Measurements from ENCODE around the gene NFIB. TPM values are rescaled to one million over a fixed set of nuclear protein-coding genes. Genes with fewer than 3 reads are reported as not detected.
A peak's percentile ranks its signal among the peaks of the same experiment; 100 is the strongest.

The NFIB gene
- total RNA-seq, 1 donor from 2014 or later: 99.9 TPM

DNA sequence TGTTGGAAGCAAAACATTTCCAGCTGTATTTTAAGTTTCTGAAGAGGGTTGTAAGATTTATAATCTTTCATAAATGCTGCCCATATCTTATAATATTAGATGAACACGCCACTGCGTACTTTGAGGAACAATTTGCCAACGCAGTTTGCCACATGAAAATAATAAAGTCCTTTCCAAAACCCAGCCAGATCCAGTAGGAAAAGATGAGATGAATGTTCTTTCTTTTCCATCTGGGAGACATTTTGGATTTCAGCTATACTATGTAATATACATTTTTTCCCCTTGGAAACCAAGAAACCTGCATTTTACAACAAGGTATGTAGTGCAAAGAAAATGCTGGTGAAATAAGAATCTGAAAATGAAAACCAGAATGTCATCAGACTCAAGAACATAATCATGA is 125.4 kb downstream of the NFIB start:
- no peaks in the 10 kb centered on the region for H3K36me3 ChIP-seq
- H3K27me3 ChIP-seq: no peaks in the 10 kb centered on the region
- no peak overlapping the region for H3K27ac ChIP-seq
- TF ChIP-seq, protein P1, sequence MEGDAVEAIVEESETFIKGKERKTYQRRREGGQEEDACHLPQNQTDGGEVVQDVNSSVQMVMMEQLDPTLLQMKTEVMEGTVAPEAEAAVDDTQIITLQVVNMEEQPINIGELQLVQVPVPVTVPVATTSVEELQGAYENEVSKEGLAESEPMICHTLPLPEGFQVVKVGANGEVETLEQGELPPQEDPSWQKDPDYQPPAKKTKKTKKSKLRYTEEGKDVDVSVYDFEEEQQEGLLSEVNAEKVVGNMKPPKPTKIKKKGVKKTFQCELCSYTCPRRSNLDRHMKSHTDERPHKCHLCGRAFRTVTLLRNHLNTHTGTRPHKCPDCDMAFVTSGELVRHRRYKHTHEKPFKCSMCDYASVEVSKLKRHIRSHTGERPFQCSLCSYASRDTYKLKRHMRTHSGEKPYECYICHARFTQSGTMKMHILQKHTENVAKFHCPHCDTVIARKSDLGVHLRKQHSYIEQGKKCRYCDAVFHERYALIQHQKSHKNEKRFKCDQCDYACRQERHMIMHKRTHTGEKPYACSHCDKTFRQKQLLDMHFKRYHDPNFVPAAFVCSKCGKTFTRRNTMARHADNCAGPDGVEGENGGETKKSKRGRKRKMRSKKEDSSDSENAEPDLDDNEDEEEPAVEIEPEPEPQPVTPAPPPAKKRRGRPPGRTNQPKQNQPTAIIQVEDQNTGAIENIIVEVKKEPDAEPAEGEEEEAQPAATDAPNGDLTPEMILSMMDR (IDR thresholded peaks at IDR 0.05): no peak
- H3K9me3 ChIP-seq: no peaks in the 10 kb centered on the region
- H3K4me1 ChIP-seq: peaks cover 0 to 12% of the 10 kb centered on the region in 2 donors
- no peak overlapping the region for H3K4me3 ChIP-seq
- no peak for DNase-seq (ENCODE audit: low spot score in 2 of 2)
- intact Hi-C loops (cut with DNase I): no loop called here

DNA sequence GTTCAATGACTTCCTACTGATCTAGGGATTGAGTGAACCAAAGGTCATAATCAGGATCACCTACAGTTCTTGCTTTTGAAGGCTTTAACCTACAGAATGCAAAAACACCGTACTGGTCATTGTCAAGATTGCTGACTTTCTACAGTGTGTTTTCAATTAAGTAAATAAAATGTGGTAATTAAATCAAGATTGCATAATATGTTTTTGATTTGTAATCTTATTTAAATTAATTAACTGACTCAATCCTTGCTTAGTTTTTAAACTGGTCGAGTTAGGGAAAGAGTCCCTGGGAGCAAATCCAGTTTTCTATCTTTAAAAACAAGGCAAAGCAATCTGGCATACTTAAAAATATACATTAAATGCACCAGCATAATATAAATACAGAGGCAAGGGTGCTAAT is 125.9 kb downstream of the NFIB start:
- Histone ChIP-seq H3K9me3 (no peaks in the 10 kb centered on the region), H3K27ac (no peak overlapping the region), H3K36me3 (no peaks in the 10 kb centered on the region), H3K27me3 (no peaks in the 10 kb centered on the region), H3K4me1 (peaks cover 0 to 12% of the 10 kb centered on the region in 2 donors), H3K4me3 (no peak overlapping the region)
- TF ChIP-seq, protein P1 (IDR thresholded peaks at IDR 0.05): no peak
- intact Hi-C loops (cut with DNase I): no loop called here
- DNase-seq (ENCODE audit: low spot score in 2 of 2): no peak

DNA sequence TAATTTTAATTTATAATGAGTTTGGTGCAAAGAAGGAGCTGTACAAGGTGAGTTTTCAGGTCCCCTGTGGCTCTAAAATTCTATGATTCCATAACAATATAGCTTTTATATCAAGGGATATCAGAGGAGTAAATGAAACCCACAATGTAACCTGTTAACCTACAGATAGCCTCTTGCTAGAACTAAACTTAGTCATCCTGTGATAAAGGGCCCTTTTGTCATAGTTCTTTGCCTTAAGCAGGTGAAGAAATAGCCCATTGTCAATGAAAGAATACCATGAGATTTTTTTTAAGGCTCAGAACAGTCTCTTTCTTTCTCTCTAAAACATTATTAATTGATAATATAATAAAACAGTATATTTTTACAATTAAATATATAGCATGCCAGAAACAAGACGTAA is 127.8 kb downstream of the NFIB start:
- TF ChIP-seq, protein P1 (IDR thresholded peaks at IDR 0.05): no peak
- Histone ChIP-seq H3K4me3 (no peak overlapping the region), H3K4me1 (peaks cover 0 to 19% of the 10 kb centered on the region in 2 donors), H3K9me3 (no peaks in the 10 kb centered on the region), H3K36me3 (no peaks in the 10 kb centered on the region), H3K27me3 (no peaks in the 10 kb centered on the region), H3K27ac (no peak overlapping the region)
- no peak for DNase-seq (ENCODE audit: low spot score in 2 of 2)
- intact Hi-C loops (cut with DNase I): no loop called here

DNA sequence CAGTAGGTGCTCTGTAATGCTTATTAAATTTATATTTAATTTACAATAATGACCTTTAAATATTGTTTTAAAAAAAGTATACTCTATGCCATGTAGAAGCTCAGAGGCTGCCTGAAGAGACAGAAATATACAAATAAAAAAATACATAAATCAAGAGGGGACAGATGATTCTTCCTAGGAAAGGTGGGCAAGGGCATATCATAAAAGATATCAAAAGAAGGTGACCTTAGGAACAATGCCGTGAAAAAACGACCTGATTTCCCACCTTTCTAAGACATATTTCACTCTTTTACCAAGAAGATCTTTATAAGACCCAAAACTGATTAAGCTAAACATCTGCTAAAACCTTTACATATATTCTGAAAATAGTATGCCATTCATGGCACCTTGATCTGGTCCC is 128.9 kb downstream of the NFIB start:
- H3K36me3 ChIP-seq: no peaks in the 10 kb centered on the region
- no peaks in the 10 kb centered on the region for H3K27me3 ChIP-seq
- no peaks in the 10 kb centered on the region for H3K9me3 ChIP-seq
- no peak overlapping the region for H3K4me3 ChIP-seq
- TF ChIP-seq, protein P1 (IDR thresholded peaks at IDR 0.05): no peak
- intact Hi-C loops (cut with DNase I): no loop called here
- no peak for DNase-seq (ENCODE audit: low spot score in 2 of 2)
- peaks cover 0 to 26% of the 10 kb centered on the region in 2 donors for H3K4me1 ChIP-seq
- no peak overlapping the region for H3K27ac ChIP-seq

DNA sequence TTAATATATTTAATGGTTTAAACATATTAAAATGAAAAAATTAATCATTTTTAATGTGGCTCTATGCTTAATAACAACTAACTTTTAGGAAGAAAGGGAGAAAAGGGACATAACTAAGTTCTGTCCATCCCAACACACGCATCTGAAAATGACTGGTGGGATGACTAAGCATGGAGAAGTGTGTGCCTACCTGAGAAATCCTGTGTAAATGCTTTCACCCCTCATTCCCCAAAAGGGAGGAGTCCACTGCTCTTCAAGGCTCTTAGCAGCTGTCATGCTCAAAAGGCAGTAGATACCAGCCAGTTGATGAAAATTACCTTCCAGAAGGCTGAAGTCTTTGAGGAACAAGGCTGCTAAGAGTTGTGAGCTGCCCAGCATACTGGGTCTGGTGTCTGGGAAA is 130.9 kb downstream of the NFIB start:
- intact Hi-C loops (cut with DNase I): no loop called here
- no peak overlapping the region for H3K4me3 ChIP-seq
- H3K9me3 ChIP-seq: no peaks in the 10 kb centered on the region
- H3K27me3 ChIP-seq: no peaks in the 10 kb centered on the region
- peaks cover 0 to 37% of the 10 kb centered on the region in 2 donors for H3K4me1 ChIP-seq
- TF ChIP-seq, protein P1 (IDR thresholded peaks at IDR 0.05): no peak
- no peak overlapping the region for H3K27ac ChIP-seq
- H3K36me3 ChIP-seq: no peaks in the 10 kb centered on the region
- DNase-seq (ENCODE audit: low spot score in 2 of 2): no peak

DNA sequence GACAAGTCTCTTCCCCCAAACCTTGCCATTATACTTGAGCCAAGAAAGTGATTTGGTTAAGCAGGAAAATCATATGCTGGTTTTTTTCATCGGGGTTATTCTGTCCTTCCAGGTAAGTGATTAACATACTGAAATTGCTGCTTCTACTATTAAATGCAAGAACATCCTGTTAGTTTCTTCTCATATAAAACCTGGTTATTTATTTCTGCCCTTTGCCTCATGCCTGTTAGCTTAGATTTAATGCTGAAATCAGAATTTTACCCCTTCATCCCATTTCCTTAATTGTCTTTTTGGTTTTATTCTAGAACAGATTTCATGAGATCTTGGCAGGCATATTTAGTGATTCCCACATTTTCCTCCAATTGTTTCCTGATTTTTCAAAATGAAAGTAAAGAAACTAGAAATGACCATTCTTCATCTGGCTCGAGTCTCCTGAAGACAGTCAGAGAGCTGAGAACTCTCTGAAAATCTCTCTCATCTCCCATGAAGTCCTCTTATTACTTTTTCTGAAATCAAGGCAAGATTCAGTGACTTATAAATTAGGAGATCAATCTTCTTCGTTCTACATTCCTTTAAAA is 132.9 kb downstream of the NFIB start:
- peaks cover 0 to 32% of the 10 kb centered on the region in 2 donors for H3K4me1 ChIP-seq
- peak overlapping the region; percentile 38 to 47 for H3K27ac ChIP-seq
- no peaks in the 10 kb centered on the region for H3K9me3 ChIP-seq
- no peaks in the 10 kb centered on the region for H3K36me3 ChIP-seq
- H3K4me3 ChIP-seq: peak overlapping the region; percentile 23 to 28
- intact Hi-C loops (cut with DNase I): no loop called here
- TF ChIP-seq, protein P1 (IDR thresholded peaks at IDR 0.05): no peak
- DNase-seq (ENCODE audit: low spot score in 2 of 2): no peak
- H3K27me3 ChIP-seq: no peaks in the 10 kb centered on the region
